Measurements from ENCODE around the gene GGCX.
"Not testable (repeated sequence)": the region's sequence is repeated elsewhere in the genome, so short reads cannot be mapped to it uniquely, and the experiment has no call there.

The GGCX gene

GRCh38 chr2:85564144-85564563 is 2.9 kb upstream of the GGCX start:
- DNase-seq = peak; percentile 80

- no peak for DNase-seq
Measured at GRCh38 chr2:85560812-85561279, 447 bp downstream of the GGCX start.

DNA sequence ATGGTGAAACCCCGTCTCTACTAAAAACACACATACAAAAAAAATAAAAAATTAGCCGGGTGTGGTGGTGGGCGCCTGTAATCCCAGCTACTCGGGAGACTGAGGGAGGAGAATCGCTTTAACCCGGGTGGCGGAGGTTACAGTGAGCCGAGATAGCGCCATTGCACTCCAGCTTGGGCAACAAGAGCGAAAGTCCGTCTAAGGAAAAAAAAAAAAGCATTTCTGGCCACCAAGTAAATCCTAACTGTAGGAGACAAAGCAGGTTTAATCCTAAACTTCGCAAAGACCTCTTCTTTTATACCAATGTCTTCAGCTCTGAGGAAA is 928 bp downstream of the GGCX start:
- DNase-seq = not testable (repeated sequence)

DNA sequence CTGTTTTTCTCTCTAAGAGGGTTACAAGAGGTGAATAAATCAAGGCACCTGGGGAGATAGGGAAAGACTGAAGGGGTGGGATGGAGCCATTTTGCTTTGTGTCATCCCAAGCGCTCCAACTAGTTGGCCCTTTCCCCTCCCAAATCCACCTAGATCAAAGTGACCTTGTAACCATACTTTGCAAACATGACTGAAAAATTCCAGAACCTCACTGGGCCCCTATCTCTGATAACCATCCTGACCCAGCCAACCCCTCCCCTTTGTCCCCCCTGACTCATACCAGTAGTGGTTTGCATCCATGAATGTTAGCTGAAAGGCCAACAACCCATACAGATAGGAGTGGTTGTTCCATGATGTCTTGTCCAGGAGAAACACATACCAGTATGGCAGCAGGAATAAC is 3.1 kb downstream of the GGCX start:
- no peak for DNase-seq

DNA sequence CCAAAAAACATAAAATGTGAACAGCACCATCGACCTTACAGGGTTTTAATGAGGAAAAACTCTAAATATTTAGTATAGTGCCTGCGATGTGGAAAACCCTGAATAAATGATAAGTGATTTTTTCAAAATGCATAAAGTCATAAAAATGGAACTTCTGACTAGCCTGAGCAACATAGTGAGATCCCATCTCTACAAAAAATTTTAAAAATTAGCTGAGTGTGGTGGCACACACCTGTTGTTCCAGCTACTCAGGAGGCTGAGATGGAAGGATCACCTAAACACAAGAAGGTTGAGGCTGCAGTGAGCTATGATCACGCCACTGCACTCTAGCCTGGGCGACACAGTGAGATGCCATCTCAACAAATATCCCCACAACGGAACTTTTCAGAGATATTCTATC is 4.2 kb downstream of the GGCX start:
- no peak for DNase-seq

- DNase-seq = no peak
Measured at GRCh38 chr2:85554980-85555612, 6.2 kb downstream of the GGCX start.

DNA sequence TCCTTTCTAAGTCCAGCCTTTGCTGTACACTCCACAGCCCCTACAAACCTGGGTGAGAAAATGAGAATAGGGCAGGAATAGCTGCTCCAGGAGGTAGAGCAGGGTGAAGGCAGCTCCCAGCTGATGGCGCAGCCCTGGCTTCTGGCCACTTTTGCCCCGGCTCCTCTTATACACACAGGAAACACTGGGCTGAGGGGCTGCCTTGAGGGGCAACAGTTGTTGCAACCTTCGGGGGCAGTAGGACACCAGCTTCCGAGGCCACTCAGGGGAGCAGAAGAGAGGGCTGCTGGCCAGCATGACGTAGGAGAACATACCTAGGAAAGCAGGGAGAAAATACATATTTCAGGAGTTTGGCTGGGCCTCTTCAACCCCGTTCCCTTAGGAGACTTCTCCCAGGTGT is 8.1 kb downstream of the GGCX start:
- DNase-seq = no peak

- peak; percentile 79 for DNase-seq
Measured at GRCh38 chr2:85551698-85552678, 9.3 kb downstream of the GGCX start.

DNA sequence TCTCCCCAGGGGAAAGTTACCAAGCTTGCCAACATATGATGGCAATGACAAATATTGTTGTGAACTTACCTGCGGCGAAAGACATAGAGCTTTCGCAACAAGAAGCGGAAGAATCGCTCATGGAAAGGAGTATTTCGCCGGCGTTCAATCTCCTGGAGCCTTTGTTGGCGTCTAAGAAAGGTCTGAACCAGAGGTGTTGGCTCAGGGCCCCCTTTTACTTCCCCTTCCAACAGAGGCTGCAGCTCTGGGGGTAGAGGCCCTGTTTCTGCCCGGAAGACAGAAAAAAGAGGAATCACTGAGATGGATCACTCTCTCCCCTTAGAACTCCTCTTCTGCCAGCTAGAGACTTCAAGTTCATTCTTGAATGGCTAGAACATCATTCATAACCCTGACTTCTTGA is 10.8 kb downstream of the GGCX start:
- DNase-seq = no peak

GRCh38 chr2:85549826-85550225 is 11.5 kb downstream of the GGCX start:
- no peak for DNase-seq

DNA sequence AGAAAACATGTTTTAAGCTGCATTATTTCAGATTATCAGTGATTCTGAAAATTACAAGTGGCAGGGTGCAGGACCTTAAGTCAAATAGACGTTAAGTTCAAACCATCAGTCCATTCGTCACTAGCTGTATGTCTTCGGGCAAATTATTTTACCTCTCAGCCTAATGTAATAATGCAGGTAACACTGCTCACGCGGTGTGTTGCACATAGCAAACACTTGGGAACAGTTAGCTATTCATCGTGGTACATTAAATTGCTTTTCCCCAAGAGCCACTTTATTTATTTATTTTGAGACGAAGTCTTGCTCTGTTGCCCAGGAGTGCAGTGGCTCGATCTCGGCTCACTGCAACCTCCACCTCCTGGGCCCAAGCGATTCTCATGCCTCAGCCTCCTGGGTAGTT is 12.2 kb downstream of the GGCX start:
- DNase-seq = no peak

DNA sequence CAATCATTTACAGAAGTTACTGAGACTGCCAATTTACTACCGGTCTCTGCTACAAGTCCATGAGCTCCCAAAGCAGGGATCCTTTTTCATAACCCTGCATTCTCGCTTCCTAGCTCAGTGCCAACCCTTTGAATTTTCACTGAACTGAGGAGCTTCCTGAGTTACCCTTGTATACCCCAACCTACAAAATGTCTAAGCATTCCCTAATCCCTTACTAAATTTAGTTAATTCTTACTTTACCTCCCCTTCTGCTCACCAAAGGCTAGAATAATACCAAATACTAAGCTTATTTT is 12.7 kb downstream of the GGCX start:
- no peak for DNase-seq

DNA sequence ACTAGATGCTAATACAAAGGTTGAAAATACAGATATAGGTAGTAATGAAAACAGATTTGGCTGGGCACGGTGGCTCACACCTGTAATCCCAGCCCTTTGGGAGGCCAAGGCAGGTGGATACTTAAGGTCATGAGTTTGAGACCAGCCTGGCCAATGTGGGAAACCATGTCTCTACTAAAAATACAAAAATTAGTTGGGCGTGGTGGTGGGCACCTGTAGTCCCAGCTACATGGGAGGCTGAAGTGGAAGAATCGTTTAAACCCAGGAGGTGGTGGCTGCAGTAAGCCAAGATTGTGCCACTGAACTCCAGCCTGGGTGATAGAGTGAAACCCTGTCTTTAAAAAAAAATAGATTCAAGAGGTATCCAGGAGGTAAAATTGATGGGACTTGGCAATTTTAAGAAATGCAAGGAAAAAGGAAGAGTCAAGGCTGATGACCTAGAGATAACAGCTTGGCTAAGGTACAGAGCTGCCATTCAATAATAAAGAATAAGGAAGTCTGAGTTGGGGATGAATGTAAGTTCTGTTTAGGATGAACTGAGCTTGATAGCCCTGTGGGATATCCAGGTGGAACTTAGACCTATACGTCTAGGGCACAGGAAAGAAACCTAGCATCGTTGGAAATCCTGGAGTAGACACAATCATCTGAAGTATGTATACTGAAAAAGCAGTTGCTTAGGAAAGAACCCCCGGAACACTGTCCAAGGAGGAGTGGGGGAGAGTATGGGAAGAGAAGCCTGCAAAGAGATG is 13.3 kb downstream of the GGCX start:
- no peak for DNase-seq

DNA sequence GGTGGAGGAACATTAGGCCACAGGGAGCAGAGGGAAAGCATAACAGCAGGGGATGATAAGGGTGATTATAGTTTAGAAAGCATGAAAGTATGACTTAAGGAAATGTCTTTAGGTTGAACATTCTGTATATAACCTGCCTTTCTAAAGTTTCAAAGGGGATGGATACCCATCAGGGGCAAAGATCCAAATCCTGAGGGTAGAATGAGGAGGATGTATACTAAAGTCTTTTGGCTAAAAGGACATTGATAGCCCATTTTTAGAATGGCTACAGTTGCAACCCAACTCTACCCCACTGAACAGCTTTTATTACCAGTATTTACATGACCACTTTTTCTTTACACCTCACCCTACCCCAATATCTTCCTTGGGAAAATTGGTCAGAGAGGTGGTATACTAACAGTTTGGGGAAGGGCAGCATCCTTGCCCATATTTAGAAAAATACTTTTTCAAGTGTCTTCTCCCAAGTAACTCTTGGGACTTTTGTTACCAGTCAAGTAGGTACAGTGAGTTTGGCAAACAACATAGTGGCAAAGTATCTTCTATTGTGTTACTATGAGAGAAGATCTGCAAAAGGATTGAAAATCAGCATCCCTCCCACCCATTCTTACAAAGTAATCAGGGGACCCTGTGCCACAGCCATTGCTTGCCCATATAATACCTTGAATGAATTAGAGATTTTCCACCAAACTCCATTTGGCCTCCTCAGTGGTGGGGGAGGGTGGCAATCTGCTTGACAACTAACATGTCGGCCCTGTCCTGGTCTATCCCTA is 14.0 kb downstream of the GGCX start:
- DNase-seq = no peak

DNA sequence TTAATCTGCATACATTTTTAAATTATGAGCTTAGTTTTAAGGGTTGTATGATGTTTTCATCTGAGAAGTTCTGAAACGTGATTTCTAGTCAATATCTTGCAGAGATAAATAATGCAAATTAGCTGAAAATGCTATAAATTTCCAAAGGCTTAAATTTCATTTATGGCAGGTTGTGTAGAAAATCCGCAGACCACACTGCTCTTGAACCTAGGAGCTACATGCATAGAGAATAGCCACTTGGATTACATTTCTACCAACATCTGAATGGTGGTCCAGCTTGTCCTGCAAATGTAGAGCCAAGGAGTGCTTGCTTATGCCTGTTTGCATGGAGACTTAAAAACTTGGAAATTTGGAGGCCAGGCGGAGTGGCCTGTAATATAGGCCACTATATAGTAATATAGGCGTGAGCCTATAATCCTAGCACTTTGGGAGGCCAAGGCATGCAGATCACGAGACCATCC is 15.5 kb downstream of the GGCX start:
- no peak for DNase-seq

- DNase-seq = peak; percentile 17
Measured at GRCh38 chr2:85544915-85545779, 16.1 kb downstream of the GGCX start.

DNA sequence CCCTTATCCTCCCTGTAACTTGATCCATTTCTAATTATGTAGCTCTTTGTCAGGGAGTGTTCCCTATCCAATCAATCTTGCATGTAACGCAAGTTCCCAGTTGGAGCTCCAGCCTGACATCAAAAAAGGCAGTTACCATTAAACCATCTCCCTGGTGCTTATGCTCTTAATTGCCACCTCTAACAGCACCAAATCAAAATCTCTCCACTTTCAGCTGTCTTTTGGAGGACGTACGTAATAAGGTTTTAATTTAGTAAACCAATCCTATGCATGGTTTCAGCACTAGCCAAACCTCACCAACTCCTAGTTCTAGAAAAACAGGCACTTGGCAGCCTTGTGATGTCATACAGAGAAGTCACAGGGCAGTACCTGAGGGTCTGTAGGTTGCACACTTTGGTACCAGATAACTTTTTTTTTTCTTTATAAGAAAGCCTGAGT is 17.0 kb downstream of the GGCX start:
- not testable (repeated sequence) for DNase-seq

GRCh38 chr2:85542777-85543176 is 18.5 kb downstream of the GGCX start:
- no peak for DNase-seq

GRCh38 chr2:85541753-85542457 is 19.4 kb downstream of the GGCX start:
- no peak for DNase-seq

DNA sequence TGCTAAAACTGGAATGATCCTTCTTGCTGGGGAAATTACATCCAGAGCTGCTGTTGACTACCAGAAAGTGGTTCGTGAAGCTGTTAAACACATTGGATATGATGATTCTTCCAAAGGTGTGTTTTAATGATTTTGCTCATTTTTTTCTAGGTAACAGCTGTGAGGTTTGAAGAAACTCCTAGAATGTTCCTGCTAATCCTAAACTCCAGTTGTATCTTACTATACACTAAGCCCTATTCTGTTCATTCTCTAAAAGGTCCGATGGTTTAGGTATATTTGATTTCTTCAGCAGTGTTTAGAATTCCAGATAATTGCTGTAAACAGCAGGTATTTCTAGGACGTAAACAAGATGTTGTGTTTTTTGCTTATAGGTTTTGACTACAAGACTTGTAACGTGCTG is 20.0 kb downstream of the GGCX start:
- DNase-seq = no peak

- peak; percentile 79 for DNase-seq
Measured at GRCh38 chr2:85540133-85540648, 21.1 kb downstream of the GGCX start.

Measured in OCI-M1 (cell line).